Smooth muscle cell (in vitro differentiated cells): ENCODE measurements around the gene DCBLD1. TPM values are rescaled to one million over a fixed set of nuclear protein-coding genes. Genes with fewer than 3 reads are reported as not detected.
"Not testable (repeated sequence)": the region's sequence is repeated elsewhere in the genome, so short reads cannot be mapped to it uniquely, and the experiment has no call there.

ENCODE experiments used
- DNase-seq: peaks from one replicate; lab custom pipeline; 2025; ENCODE audit not compliant: unreplicated experiment; lab: John Stamatoyannopoulos, UW
- H2AFZ ChIP-seq: fragments of 200-600 bp; sonication (generic); 2 replicates; pipeline ENCODE4 v1.6.0; 2016; ENCODE audit warnings: antibody characterized with exemption, low read depth, mild to moderate bottlenecking
- H3F3A ChIP-seq: fragments of 200-600 bp; sonication (generic); 2 replicates; pipeline ENCODE4 v1.6.0; 2017; ENCODE audit warnings: antibody characterized with exemption, low read depth
- H3K27ac ChIP-seq: fragments of 200-600 bp; sonication (generic); 2 replicates; pipeline ENCODE4 v1.5.1; 2016; ENCODE audit warnings: low read depth, mild to moderate bottlenecking
- H3K27me3 ChIP-seq: fragments of 200-600 bp; sonication (generic); 2 replicates; pipeline ENCODE4 v1.6.1; 2016; ENCODE audit warnings: low read depth, mild to moderate bottlenecking
- H3K36me3 ChIP-seq: fragments of 200-600 bp; sonication (generic); 2 replicates; pipeline ENCODE4 v1.5.1; 2016; ENCODE audit warnings: low read depth
- H3K4me1 ChIP-seq: fragments of 200-600 bp; sonication (generic); 2 replicates; pipeline ENCODE4 v1.5.1; 2016; ENCODE audit warnings: low read depth
- H3K4me2 ChIP-seq: fragments of 200-600 bp; sonication (generic); 2 replicates; pipeline ENCODE4 v1.6.0; 2016; ENCODE audit warnings: mild to moderate bottlenecking
- H3K4me3 ChIP-seq: fragments of 200-600 bp; sonication (generic); 2 replicates; pipeline ENCODE4 v1.5.1; 2016; ENCODE audit warnings: mild to moderate bottlenecking
- H3K79me2 ChIP-seq: fragments of 200-600 bp; sonication (generic); 2 replicates; pipeline ENCODE4 v1.6.0; 2016; ENCODE audit warnings: low read depth, mild to moderate bottlenecking
- H3K9ac ChIP-seq: fragments of 200-600 bp; sonication (generic); 2 replicates; pipeline ENCODE4 v1.6.0; 2016; ENCODE audit warnings: low read depth
- H3K9me3 ChIP-seq: fragments of 200-600 bp; sonication (generic); replicated peaks from 2 replicates; pipeline ENCODE4 v1.5.1; 2016; ENCODE audit warnings: low read depth
- H4K20me1 ChIP-seq: fragments of 200-600 bp; sonication (generic); 2 replicates; pipeline ENCODE4 v1.6.0; 2016; ENCODE audit warnings: low read depth
- WGBS: methylation state at CpG from one replicate; pipeline ENCODE4 v1.1.7; 2016; ENCODE audit warnings: low lambda C conversion rate; 5-methylcytosine and 5-hydroxymethylcytosine counted together
- polyA plus RNA-seq: library from polyadenylated mRNA; unstranded; fragments of >200 nt; fragmentation: Nextera tagmentation; extraction: Ambion mirVana; gene quantifications from 2 replicates; pipeline ENCODE4 v1.2.1, GENCODE V29; 2016
- total RNA-seq: library from RNA; depleted of rRNA; stranded (reverse); fragments of >200 nt; gene quantifications from 2 replicates; pipeline ENCODE4 v1.2.3, GENCODE V29; 2014
- TF ChIP-seq, protein P1 (sequence below): fragments of 200-600 bp; sonication (generic); IDR thresholded peaks from 2 replicates; pipeline ENCODE4 v1.5.1; 2017; ENCODE audit warnings: borderline replicate concordance, mild to moderate bottlenecking, antibody characterized with exemption; ENCODE audit not compliant: insufficient read depth, poor library complexity, severe bottlenecking

The DCBLD1 gene
- total and polyA plus RNA-seq, 2 experiments from 2014 or later, result 44.6 to 82.1 TPM

DNA sequence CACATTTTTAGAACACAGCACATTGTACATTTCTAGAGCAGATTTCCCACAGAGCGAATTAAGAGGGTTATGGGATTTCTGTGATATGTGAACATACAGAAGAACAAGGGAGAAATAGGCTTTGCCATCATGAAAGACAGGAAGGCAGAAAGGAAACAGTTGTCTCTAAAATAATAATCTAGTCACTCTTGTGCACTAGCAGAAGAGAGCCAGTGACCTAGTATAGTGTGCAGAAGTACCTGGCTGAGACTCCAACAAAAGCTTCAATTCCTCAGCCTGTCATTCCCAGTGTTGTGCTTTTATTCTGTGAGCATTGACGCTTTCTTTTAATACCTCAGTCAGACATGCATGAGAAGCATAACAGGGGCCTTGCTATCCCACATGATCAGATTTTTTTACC lies 17.8 kb upstream of the DCBLD1 start:
- Histone ChIP-seq H3K9me3 (no peaks in the 10 kb centered on the region), H2AFZ (peak overlapping the region; percentile 70), H3K4me1 (peaks cover 9% of the 10 kb centered on the region), H4K20me1 (no peaks in the 10 kb centered on the region), H3K4me3 (no peak overlapping the region), H3K79me2 (no peaks in the 10 kb centered on the region), H3K27ac (peak overlapping the region; percentile 81), H3K36me3 (no peaks in the 10 kb centered on the region), H3K4me2 (peak overlapping the region; percentile 72), H3K9ac (no peak overlapping the region), H3K27me3 (no peaks in the 10 kb centered on the region), H3F3A (peaks cover 19% of the 10 kb centered on the region)
- TF ChIP-seq, protein P1, sequence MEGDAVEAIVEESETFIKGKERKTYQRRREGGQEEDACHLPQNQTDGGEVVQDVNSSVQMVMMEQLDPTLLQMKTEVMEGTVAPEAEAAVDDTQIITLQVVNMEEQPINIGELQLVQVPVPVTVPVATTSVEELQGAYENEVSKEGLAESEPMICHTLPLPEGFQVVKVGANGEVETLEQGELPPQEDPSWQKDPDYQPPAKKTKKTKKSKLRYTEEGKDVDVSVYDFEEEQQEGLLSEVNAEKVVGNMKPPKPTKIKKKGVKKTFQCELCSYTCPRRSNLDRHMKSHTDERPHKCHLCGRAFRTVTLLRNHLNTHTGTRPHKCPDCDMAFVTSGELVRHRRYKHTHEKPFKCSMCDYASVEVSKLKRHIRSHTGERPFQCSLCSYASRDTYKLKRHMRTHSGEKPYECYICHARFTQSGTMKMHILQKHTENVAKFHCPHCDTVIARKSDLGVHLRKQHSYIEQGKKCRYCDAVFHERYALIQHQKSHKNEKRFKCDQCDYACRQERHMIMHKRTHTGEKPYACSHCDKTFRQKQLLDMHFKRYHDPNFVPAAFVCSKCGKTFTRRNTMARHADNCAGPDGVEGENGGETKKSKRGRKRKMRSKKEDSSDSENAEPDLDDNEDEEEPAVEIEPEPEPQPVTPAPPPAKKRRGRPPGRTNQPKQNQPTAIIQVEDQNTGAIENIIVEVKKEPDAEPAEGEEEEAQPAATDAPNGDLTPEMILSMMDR, result no peak
- DNase-seq, result no peak
- WGBS, result 75% methylated on average over 2 of the region's 2 CpGs

DNA sequence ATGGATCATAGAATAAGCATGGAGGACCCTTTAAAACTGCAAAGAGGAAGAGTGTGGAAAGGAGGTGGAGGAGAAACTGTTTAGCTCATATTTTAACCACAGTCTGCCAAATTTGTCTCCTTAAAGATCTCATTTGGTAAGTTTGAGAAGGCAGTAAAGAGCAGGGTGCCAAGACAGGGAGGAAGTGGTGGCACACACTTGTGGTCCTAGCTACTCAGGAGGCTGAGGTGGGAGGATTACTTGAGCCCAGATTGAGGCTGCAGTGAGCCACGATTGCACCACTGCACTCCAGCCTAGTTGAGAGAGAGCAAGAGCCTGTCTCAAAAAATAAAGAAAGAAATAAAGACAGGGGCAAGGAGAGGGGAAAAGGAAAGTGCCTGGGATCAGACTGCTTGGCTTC lies 16.8 kb upstream of the DCBLD1 start:
- Histone ChIP-seq H3K27me3 (no peaks in the 10 kb centered on the region), H3K79me2 (no peaks in the 10 kb centered on the region), H3F3A (peaks cover 19% of the 10 kb centered on the region), H3K4me1 (peaks cover 9% of the 10 kb centered on the region), H3K9me3 (no peaks in the 10 kb centered on the region), H3K4me3 (no peak overlapping the region), H3K27ac (peak overlapping the region; percentile 81), H3K4me2 (no peak overlapping the region), H3K9ac (no peak overlapping the region), H4K20me1 (no peaks in the 10 kb centered on the region), H3K36me3 (no peaks in the 10 kb centered on the region), H2AFZ (no peak overlapping the region)
- no peak for DNase-seq
- WGBS, result 32% methylated on average over 1 of the region's 1 CpG
- TF ChIP-seq, protein P1, result no peak

GRCh38 chr6:117467876-117468275 lies 14.6 kb upstream of the DCBLD1 start:
- peaks cover 9% of the 10 kb centered on the region for H3K4me1 ChIP-seq
- H3K27ac ChIP-seq, result no peak overlapping the region
- no peaks in the 10 kb centered on the region for H3K36me3 ChIP-seq
- H3K9me3 ChIP-seq, result no peaks in the 10 kb centered on the region
- H2AFZ ChIP-seq, result no peak overlapping the region
- H3K27me3 ChIP-seq, result no peaks in the 10 kb centered on the region
- H4K20me1 ChIP-seq, result no peaks in the 10 kb centered on the region
- H3K4me2 ChIP-seq, result no peak overlapping the region
- H3K4me3 ChIP-seq, result no peak overlapping the region
- H3K9ac ChIP-seq, result no peak overlapping the region
- TF ChIP-seq, protein P1, result no peak
- 87% methylated on average over 4 of the region's 4 CpGs for WGBS
- no peaks in the 10 kb centered on the region for H3K79me2 ChIP-seq
- H3F3A ChIP-seq, result peaks cover 19% of the 10 kb centered on the region
- DNase-seq, result no peak

GRCh38 chr6:117468527-117468926 lies 13.9 kb upstream of the DCBLD1 start:
- not testable (repeated sequence) for H3K9me3 ChIP-seq
- H3F3A ChIP-seq, result peaks cover 16% of the 10 kb centered on the region

More at GRCh38 chr6:117468527-117468926, 13.9 kb upstream of the DCBLD1 start:
- H3K79me2 ChIP-seq, H3K27me3 ChIP-seq, H3K27ac ChIP-seq, H3K9ac ChIP-seq, H3K36me3 ChIP-seq, H2AFZ ChIP-seq, H4K20me1 ChIP-seq, H3K4me2 ChIP-seq, H3K4me1 ChIP-seq, DNase-seq, H3K4me3 ChIP-seq: not testable (repeated sequence)
- WGBS, result 92% methylated on average over 4 of the region's 4 CpGs
